ENCODE measurements around the gene PHPT1. TPM values are rescaled to one million over a fixed set of nuclear protein-coding genes. Genes with fewer than 3 reads are reported as not detected.

Gene PHPT1
- total and polyA plus RNA-seq, 2 experiments from 2014 or later: 86.2 to 437 TPM

DNA sequence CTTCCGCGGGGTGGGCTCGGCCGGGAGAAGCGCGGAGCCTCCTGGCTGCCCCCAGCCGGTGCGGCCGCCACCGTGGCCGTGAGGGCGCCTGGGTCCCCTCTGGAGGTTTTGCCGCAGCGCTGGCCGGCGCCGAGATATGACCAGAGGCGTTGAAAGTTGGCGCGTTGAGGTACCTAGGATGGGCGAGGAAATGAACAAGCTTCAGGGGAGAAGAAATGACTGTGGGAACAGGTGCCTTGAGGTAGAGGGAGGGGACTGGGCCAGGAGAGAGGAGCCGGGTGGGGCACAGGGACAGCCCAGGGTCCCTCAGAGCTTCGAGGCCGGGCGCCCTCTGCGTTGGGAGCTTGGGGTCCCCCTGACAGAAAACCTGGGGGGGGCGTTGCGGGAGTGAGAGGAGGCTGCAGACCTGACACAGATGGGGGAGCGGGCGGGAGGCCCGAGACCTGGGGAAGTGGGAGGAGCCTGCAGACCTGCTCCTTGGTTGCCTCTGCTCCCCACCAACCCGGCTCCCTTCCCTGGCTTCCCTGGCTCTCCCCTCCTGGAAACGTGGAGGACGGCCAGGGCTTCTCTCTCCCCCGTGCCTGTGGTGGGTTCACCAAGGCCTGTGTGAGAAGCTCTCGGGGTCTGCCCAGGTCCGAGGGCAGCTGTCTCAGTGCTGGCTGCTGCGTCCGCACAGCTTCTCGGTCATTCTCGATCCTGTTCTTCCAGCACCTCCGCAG, 27.2 kb upstream of the PHPT1 start:
- peak; percentile 55 for ATAC-seq
- no peak overlapping the region for H3K27ac Mint-ChIP-seq
- peaks cover 21% of the 10 kb centered on the region for H4K20me1 ChIP-seq (replicated peaks; ENCODE audit: insufficient read depth)
- peaks cover 9% of the 10 kb centered on the region; the same call in 1 of the 2 replicates for H3F3A ChIP-seq (replicated peaks; ENCODE audit: low read depth)
- H3K4me3 Mint-ChIP-seq: peak overlapping the region; percentile 68
- no peaks in the 10 kb centered on the region for H3K9me3 Mint-ChIP-seq
- H3K36me3 ChIP-seq (ENCODE audit: insufficient read depth): no peaks in the 10 kb centered on the region
- H3K27me3 Mint-ChIP-seq (ENCODE audit: insufficient read depth, low read depth, poor library complexity): peaks cover 10% of the 10 kb centered on the region
- peaks cover 6% of the 10 kb centered on the region; the same call in 1 of the 2 replicates for H3K4me1 ChIP-seq (ENCODE audit: insufficient read depth)
- H3K9me2 ChIP-seq (ENCODE audit: insufficient read depth): no peaks in the 10 kb centered on the region
- no peak overlapping the region for H3K27ac ChIP-seq (ENCODE audit: low read depth)
- no peak overlapping the region for H2AFZ ChIP-seq
- peaks cover 13% of the 10 kb centered on the region; the same call in 2 of the 3 replicates for H3K4me1 Mint-ChIP-seq
- TF ChIP-seq, protein P1, sequence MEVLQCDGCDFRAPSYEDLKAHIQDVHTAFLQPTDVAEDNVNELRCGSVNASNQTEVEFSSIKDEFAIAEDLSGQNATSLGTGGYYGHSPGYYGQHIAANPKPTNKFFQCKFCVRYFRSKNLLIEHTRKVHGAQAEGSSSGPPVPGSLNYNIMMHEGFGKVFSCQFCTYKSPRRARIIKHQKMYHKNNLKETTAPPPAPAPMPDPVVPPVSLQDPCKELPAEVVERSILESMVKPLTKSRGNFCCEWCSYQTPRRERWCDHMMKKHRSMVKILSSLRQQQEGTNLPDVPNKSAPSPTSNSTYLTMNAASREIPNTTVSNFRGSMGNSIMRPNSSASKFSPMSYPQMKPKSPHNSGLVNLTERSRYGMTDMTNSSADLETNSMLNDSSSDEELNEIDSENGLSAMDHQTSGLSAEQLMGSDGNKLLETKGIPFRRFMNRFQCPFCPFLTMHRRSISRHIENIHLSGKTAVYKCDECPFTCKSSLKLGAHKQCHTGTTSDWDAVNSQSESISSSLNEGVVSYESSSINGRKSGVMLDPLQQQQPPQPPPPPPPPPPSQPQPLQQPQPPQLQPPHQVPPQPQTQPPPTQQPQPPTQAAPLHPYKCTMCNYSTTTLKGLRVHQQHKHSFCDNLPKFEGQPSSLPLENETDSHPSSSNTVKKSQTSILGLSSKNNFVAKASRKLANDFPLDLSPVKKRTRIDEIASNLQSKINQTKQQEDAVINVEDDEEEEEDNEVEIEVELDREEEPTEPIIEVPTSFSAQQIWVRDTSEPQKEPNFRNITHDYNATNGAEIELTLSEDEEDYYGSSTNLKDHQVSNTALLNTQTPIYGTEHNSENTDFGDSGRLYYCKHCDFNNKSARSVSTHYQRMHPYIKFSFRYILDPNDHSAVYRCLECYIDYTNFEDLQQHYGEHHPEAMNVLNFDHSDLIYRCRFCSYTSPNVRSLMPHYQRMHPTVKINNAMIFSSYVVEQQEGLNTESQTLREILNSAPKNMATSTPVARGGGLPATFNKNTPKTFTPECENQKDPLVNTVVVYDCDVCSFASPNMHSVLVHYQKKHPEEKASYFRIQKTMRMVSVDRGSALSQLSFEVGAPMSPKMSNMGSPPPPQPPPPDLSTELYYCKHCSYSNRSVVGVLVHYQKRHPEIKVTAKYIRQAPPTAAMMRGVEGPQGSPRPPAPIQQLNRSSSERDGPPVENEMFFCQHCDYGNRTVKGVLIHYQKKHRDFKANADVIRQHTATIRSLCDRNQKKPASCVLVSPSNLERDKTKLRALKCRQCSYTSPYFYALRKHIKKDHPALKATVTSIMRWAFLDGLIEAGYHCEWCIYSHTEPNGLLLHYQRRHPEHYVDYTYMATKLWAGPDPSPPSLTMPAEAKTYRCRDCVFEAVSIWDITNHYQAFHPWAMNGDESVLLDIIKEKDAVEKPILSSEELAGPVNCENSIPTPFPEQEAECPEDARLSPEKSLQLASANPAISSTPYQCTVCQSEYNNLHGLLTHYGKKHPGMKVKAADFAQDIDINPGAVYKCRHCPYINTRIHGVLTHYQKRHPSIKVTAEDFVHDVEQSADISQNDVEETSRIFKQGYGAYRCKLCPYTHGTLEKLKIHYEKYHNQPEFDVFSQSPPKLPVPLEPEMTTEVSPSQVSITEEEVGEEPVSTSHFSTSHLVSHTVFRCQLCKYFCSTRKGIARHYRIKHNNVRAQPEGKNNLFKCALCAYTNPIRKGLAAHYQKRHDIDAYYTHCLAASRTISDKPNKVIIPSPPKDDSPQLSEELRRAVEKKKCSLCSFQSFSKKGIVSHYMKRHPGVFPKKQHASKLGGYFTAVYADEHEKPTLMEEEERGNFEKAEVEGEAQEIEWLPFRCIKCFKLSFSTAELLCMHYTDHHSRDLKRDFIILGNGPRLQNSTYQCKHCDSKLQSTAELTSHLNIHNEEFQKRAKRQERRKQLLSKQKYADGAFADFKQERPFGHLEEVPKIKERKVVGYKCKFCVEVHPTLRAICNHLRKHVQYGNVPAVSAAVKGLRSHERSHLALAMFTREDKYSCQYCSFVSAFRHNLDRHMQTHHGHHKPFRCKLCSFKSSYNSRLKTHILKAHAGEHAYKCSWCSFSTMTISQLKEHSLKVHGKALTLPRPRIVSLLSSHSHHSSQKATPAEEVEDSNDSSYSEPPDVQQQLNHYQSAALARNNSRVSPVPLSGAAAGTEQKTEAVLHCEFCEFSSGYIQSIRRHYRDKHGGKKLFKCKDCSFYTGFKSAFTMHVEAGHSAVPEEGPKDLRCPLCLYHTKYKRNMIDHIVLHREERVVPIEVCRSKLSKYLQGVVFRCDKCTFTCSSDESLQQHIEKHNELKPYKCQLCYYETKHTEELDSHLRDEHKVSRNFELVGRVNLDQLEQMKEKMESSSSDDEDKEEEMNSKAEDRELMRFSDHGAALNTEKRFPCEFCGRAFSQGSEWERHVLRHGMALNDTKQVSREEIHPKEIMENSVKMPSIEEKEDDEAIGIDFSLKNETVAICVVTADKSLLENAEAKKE (CRISPR knock-in tag; IDR thresholded peaks at IDR 0.05): no peak
- no peak for TF ChIP-seq EZH2 (IDR thresholded peaks at IDR 0.05; ENCODE audit: low read depth, unreplicated experiment)
- TF ChIP-seq ZNF331 (CRISPR knock-in tag; IDR thresholded peaks at IDR 0.05; ENCODE audit: low read depth): no peak
- no peak for TF ChIP-seq ZNF114 (CRISPR knock-in tag; IDR thresholded peaks at IDR 0.05)
- no peak for TF ChIP-seq JUNB (IDR thresholded peaks at IDR 0.05; ENCODE audit: unreplicated experiment)
- TF ChIP-seq, protein P2, sequence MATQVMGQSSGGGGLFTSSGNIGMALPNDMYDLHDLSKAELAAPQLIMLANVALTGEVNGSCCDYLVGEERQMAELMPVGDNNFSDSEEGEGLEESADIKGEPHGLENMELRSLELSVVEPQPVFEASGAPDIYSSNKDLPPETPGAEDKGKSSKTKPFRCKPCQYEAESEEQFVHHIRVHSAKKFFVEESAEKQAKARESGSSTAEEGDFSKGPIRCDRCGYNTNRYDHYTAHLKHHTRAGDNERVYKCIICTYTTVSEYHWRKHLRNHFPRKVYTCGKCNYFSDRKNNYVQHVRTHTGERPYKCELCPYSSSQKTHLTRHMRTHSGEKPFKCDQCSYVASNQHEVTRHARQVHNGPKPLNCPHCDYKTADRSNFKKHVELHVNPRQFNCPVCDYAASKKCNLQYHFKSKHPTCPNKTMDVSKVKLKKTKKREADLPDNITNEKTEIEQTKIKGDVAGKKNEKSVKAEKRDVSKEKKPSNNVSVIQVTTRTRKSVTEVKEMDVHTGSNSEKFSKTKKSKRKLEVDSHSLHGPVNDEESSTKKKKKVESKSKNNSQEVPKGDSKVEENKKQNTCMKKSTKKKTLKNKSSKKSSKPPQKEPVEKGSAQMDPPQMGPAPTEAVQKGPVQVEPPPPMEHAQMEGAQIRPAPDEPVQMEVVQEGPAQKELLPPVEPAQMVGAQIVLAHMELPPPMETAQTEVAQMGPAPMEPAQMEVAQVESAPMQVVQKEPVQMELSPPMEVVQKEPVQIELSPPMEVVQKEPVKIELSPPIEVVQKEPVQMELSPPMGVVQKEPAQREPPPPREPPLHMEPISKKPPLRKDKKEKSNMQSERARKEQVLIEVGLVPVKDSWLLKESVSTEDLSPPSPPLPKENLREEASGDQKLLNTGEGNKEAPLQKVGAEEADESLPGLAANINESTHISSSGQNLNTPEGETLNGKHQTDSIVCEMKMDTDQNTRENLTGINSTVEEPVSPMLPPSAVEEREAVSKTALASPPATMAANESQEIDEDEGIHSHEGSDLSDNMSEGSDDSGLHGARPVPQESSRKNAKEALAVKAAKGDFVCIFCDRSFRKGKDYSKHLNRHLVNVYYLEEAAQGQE (IDR thresholded peaks at IDR 0.05; ENCODE audit: unreplicated experiment): no peak
- TF ChIP-seq, protein P3, sequence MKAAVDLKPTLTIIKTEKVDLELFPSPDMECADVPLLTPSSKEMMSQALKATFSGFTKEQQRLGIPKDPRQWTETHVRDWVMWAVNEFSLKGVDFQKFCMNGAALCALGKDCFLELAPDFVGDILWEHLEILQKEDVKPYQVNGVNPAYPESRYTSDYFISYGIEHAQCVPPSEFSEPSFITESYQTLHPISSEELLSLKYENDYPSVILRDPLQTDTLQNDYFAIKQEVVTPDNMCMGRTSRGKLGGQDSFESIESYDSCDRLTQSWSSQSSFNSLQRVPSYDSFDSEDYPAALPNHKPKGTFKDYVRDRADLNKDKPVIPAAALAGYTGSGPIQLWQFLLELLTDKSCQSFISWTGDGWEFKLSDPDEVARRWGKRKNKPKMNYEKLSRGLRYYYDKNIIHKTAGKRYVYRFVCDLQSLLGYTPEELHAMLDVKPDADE (IDR thresholded peaks at IDR 0.05): no peak
- TF ChIP-seq EZH2phosphoT487 (IDR thresholded peaks at IDR 0.05; ENCODE audit: unreplicated experiment): no peak
- no peak for TF ChIP-seq CREB1 (CRISPR knock-in tag; IDR thresholded peaks at IDR 0.05; ENCODE audit: low read depth)
- TF ChIP-seq, protein P4, sequence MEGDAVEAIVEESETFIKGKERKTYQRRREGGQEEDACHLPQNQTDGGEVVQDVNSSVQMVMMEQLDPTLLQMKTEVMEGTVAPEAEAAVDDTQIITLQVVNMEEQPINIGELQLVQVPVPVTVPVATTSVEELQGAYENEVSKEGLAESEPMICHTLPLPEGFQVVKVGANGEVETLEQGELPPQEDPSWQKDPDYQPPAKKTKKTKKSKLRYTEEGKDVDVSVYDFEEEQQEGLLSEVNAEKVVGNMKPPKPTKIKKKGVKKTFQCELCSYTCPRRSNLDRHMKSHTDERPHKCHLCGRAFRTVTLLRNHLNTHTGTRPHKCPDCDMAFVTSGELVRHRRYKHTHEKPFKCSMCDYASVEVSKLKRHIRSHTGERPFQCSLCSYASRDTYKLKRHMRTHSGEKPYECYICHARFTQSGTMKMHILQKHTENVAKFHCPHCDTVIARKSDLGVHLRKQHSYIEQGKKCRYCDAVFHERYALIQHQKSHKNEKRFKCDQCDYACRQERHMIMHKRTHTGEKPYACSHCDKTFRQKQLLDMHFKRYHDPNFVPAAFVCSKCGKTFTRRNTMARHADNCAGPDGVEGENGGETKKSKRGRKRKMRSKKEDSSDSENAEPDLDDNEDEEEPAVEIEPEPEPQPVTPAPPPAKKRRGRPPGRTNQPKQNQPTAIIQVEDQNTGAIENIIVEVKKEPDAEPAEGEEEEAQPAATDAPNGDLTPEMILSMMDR (conservative IDR thresholded peaks at IDR 0.05; ENCODE audit: low read depth in 2 of 2): no peak
- TF ChIP-seq STAT1 (IDR thresholded peaks at IDR 0.05; ENCODE audit: unreplicated experiment): no peak
- TF ChIP-seq POLR2AphosphoS5 (IDR thresholded peaks at IDR 0.05; ENCODE audit: low read depth): no peak
- no peak for TF ChIP-seq NANOG (IDR thresholded peaks at IDR 0.05; ENCODE audit: borderline replicate concordance)
- H3K36me3 Mint-ChIP-seq (ENCODE audit: low read depth): peaks cover 36% of the 10 kb centered on the region
- DNase-seq (ENCODE audit: low spot score): peak; percentile 74
- H3K79me2 ChIP-seq (replicated peaks; ENCODE audit: insufficient read depth): peaks cover 27% of the 10 kb centered on the region
- peak overlapping the region; percentile 63 for H3K4me3 ChIP-seq
- peak overlapping the region; percentile 89 for H3K4me2 ChIP-seq
- no peaks in the 10 kb centered on the region for H3K27me3 ChIP-seq (ENCODE audit: insufficient read depth)

Data from GM23338 (cell line).